GM12878 (cell line): ENCODE data around the gene MRPL12. TPM values are rescaled to one million over a fixed set of nuclear protein-coding genes. Genes with fewer than 3 reads are reported as not detected.

ENCODE experiments used
- ATAC-seq: fragments of 200-7000 bp; cut with Tn5 transposase; 3 replicates; pipeline ENCODE4 v1.9.1; 2020; ENCODE audit warnings: mild to moderate bottlenecking, moderate library complexity
- BruUV-seq: library from RNA; stranded (reverse); fragments of 400-500 nt; replicated peaks from 2 replicates; lab custom pipeline; 2021; lab: Mats Ljungman, UMichigan
- CTCF ChIA-PET: fragments of 300-600 bp; sonication (Branson Sonifier 250); formaldehyde crosslinking; extraction: SDS; loops from one replicate; lab custom pipeline; 2021; ENCODE audit warnings: inconsistent platforms; lab: Yijun Ruan, JAX
- POLR2A ChIA-PET: fragments of 350-600 bp; formaldehyde crosslinking; extraction: SDS; loops from one replicate; lab custom pipeline; 2021; ENCODE audit warnings: inconsistent platforms; lab: Charles Lee
- RAD21 ChIA-PET: fragments of 300-600 bp; sonication (Branson Sonifier 250); formaldehyde crosslinking; loops from one replicate; lab custom pipeline; 2023; ENCODE audit warnings: antibody characterized with exemption; ENCODE audit not compliant: unreplicated experiment; lab: Charles Lee
- SMC1A ChIA-PET: fragments of 300-600 bp; sonication (Branson Sonifier 250); formaldehyde crosslinking; loops from one replicate; lab custom pipeline; 2023; ENCODE audit not compliant: unreplicated experiment, uncharacterized antibody; lab: Charles Lee
- DNase-seq: peaks from one replicate; pipeline ENCODE4 v3.0.0-alpha.2; 2011; ENCODE audit warnings: low read depth, low spot score
- FAIRE-seq: peaks from 3 replicates; lab custom pipeline; 2011; peaks lifted over from hg19 to GRCh38; lab: Jason Lieb, UNC
- H2AFZ ChIP-seq: 2 replicates; pipeline ENCODE4 v1.6.0; 2011; ENCODE audit warnings: low read depth, low read length, control low read depth; ENCODE audit not compliant: control insufficient read depth
- H3K27ac ChIP-seq: 2 replicates; pipeline ENCODE4 v1.5.1; 2011; ENCODE audit warnings: control low read depth; ENCODE audit not compliant: control insufficient read depth, insufficient read depth
- H3K27me3 ChIP-seq, 2 experiments: replicated peaks in 1 of 2; 2 replicates each; pipeline versions ENCODE4 v1.6.0 to v1.6.1; 2011; ENCODE audit warnings: low read length in 1 of 2; ENCODE audit not compliant: control insufficient read depth in 2 of 2, insufficient read depth in 2 of 2
- H3K36me3 ChIP-seq, 2 experiments: 2 replicates each; pipeline ENCODE4 v1.5.1; 2011; ENCODE audit warnings: low read length in 1 of 2; ENCODE audit not compliant: control insufficient read depth in 2 of 2, insufficient read depth in 2 of 2
- H3K4me1 ChIP-seq: 2 replicates; pipeline ENCODE4 v1.6.1; 2011; ENCODE audit warnings: mild to moderate bottlenecking, low read length, moderate library complexity, mixed read lengths; ENCODE audit not compliant: control insufficient read depth, insufficient read depth
- H3K4me2 ChIP-seq: 2 replicates; pipeline ENCODE4 v1.6.0; 2011; ENCODE audit warnings: control low read depth; ENCODE audit not compliant: control insufficient read depth, insufficient read depth
- H3K4me3 ChIP-seq: fragments of 200-600 bp; sonication (generic); 2 replicates; pipeline ENCODE4 v1.5.1; 2016
- H3K79me2 ChIP-seq: 2 replicates; pipeline ENCODE4 v1.6.0; 2011; ENCODE audit warnings: low read length; ENCODE audit not compliant: control insufficient read depth, insufficient read depth
- H3K9ac ChIP-seq: 2 replicates; pipeline ENCODE4 v1.8.0; 2011; ENCODE audit warnings: low read length, control low read depth, mixed read lengths; ENCODE audit not compliant: control insufficient read depth, insufficient read depth
- H3K9me3 ChIP-seq: replicated peaks from 3 replicates; pipeline ENCODE4 v1.5.1; 2011; ENCODE audit warnings: mild to moderate bottlenecking, low read length; ENCODE audit not compliant: control insufficient read depth, insufficient read depth
- H4K20me1 ChIP-seq: 2 replicates; pipeline ENCODE4 v1.6.0; 2011; ENCODE audit not compliant: control insufficient read depth, insufficient read depth
- IKZF1 ChIP-seq: fragments of 450-650 bp; conservative IDR thresholded peaks from 2 replicates; pipeline ENCODE4 v1.6.1; 2017; ENCODE audit warnings: antibody characterized with exemption, mild to moderate bottlenecking
- IKZF2 ChIP-seq, 2 experiments: fragments of 450-650 bp; IDR thresholded peaks; 2 replicates each; pipeline ENCODE4 v1.6.1; 2017; ENCODE audit warnings: mild to moderate bottlenecking in 2 of 2, moderate library complexity in 2 of 2
- MEF2A ChIP-seq: IDR thresholded peaks from 2 replicates; pipeline ENCODE4 v1.6.1; 2011; ENCODE audit warnings: low read depth, mild to moderate bottlenecking, low read length, moderate library complexity; ENCODE audit not compliant: insufficient read depth
- MEF2B ChIP-seq: fragments of 450-650 bp; IDR thresholded peaks from 2 replicates; pipeline ENCODE4 v1.6.1; 2018; ENCODE audit warnings: mild to moderate bottlenecking, moderate library complexity; ENCODE audit not compliant: partially characterized antibody, poor library complexity, severe bottlenecking
- NR2F1 ChIP-seq: fragments of 450-650 bp; conservative IDR thresholded peaks from 2 replicates; pipeline ENCODE4 v1.6.1; 2017; ENCODE audit warnings: mild to moderate bottlenecking
- RELB ChIP-seq: fragments of 450-650 bp; IDR thresholded peaks from 2 replicates; pipeline ENCODE4 v1.6.1; 2017; ENCODE audit warnings: low read depth, mild to moderate bottlenecking, moderate library complexity
- SMAD1 ChIP-seq: fragments of 450-650 bp; IDR thresholded peaks from 2 replicates; pipeline ENCODE4 v1.6.1; 2018; ENCODE audit warnings: mild to moderate bottlenecking, low read depth; ENCODE audit not compliant: partially characterized antibody
- SPI1 ChIP-seq: IDR thresholded peaks from 2 replicates; pipeline ENCODE4 v1.6.1; 2011; ENCODE audit warnings: low read depth, mild to moderate bottlenecking, low read length, moderate library complexity, borderline replicate concordance; ENCODE audit not compliant: insufficient read depth
- WGBS: methylation state at CpG from one replicate; pipeline ENCODE4 v1.1.6; 2016; ENCODE audit warnings: low lambda C conversion rate; ENCODE audit not compliant: insufficient replicate concordance, insufficient coverage; ENCODE audit errors: missing lambda C conversion rate; 5-methylcytosine and 5-hydroxymethylcytosine counted together
- in situ Hi-C: fragments of 300-500 bp; cut with MboI; formaldehyde crosslinking; loops from 9 replicates; pipeline ENCODE4 v1.14.3; 2018; ENCODE audit warnings: mixed read lengths
- intact Hi-C: fragments of 100-400 bp; cut with micrococcal nuclease; formaldehyde crosslinking; loops from one replicate; pipeline ENCODE4 v1.14.2; 2022; ENCODE audit not compliant: unreplicated experiment
- polyA plus RNA-seq, 11 experiments: library from polyadenylated mRNA; depleted of rRNA in 4 of 11; unstranded in 6 of 11; stranded (reverse) in 5 of 11; fragments of >200 nt; fragmentation: Nextera tagmentation in 4 of 11; fragmentation: Illumina TruSeq in 1 of 11; extraction: Ambion mirVana in 4 of 11; extraction: Trizol in 1 of 11; gene quantifications; 1 replicate in 1 of 11; 2 replicates in 10 of 11; pipeline versions ENCODE4 v1.2.1 to v1.2.3, GENCODE V29; 2011 to 2016; ENCODE audit warnings: inconsistent platforms in 2 of 11, missing spikeins in 2 of 11, low read depth in 1 of 11
- total RNA-seq, 4 experiments: library from RNA; depleted of rRNA in 3 of 4; stranded (reverse); fragments of >200 nt in 3 of 4; fragmentation: Illumina TruSeq in 1 of 4; extraction: Trizol in 1 of 4; gene quantifications; 2 replicates each; pipeline versions ENCODE4 v1.2.1 to v1.2.3, GENCODE V29; 2013 to 2021

The MRPL12 gene
- total and polyA plus RNA-seq, 10 of the 15 experiments (the other 5 are each of a cell fraction or from before 2014, with no cell fraction given), result 1.3 to 269 (median 117) TPM

- WGBS, result 38% methylated on average over 5 of the region's 5 CpGs
- Histone ChIP-seq H3K4me3 (no peak overlapping the region), H3K4me2 (no peak overlapping the region), H3K9me3 (no peaks in the 10 kb centered on the region), H3K36me3 (no peaks in the 10 kb centered on the region), H3K4me1 (peaks cover 5% of the 10 kb centered on the region; the same call in 1 of the 2 replicates), H2AFZ (no peak overlapping the region), H3K27ac (no peak overlapping the region), H4K20me1 (no peaks in the 10 kb centered on the region), H3K9ac (no peak overlapping the region), H3K79me2 (no peaks in the 10 kb centered on the region), H3K27me3 (no peaks in the 10 kb centered on the region)
- TF ChIP-seq NR2F1 (peak; percentile 22; the same call in 1 of the 2 replicates), MEF2B (peak; percentile 52), SPI1 (peak; percentile 60; the same call in 1 of the 2 replicates), IKZF1 (no peak; the same call in 1 of the 2 replicates), IKZF2 (IDR thresholded peaks at IDR 0.05) (peak in 1 of 2 experiments; percentile 26; a peak in 2 of 4 replicates), SMAD1 (no peak), RELB (0 out of 2 replicates have a peak, but pooled peaks have one; percentile 21), MEF2A (0 out of 2 replicates have a peak, but pooled peaks have one; percentile 10)
- ATAC-seq, result peak; percentile 51
- ChIA-PET SMC1A (no interaction called here), RAD21 (no interaction called here), CTCF (interaction anchor here (0.6 to 0.8 kb wide), 2 partner anchors 24 to 932 kb away, joined by 3 read pairs; partner anchors contain the start of genes ARL16 and HGS), POLR2A (interaction anchor here (0.6 to 1.0 kb wide), 6 partner anchors 9 to 836 kb away, joined by 3 to 6 read pairs (median 4); no protein-coding TSS in a partner anchor)
- no TSS peak for BruUV-seq
- DNase-seq, result no peak
- in situ Hi-C loops (no loop called here), intact Hi-C loops (no loop called here)
- FAIRE-seq, result no peak
Observed at GRCh38 chr17:81659038-81659437, 44.1 kb upstream of the MRPL12 start.
